NCI-H82 (cell line): Measurements from ENCODE around the gene TCF3.

ENCODE experiments used
- DNase-seq: peaks from one replicate; lab custom pipeline; 2025; lab: John Stamatoyannopoulos, UW

The TCF3 gene

DNA sequence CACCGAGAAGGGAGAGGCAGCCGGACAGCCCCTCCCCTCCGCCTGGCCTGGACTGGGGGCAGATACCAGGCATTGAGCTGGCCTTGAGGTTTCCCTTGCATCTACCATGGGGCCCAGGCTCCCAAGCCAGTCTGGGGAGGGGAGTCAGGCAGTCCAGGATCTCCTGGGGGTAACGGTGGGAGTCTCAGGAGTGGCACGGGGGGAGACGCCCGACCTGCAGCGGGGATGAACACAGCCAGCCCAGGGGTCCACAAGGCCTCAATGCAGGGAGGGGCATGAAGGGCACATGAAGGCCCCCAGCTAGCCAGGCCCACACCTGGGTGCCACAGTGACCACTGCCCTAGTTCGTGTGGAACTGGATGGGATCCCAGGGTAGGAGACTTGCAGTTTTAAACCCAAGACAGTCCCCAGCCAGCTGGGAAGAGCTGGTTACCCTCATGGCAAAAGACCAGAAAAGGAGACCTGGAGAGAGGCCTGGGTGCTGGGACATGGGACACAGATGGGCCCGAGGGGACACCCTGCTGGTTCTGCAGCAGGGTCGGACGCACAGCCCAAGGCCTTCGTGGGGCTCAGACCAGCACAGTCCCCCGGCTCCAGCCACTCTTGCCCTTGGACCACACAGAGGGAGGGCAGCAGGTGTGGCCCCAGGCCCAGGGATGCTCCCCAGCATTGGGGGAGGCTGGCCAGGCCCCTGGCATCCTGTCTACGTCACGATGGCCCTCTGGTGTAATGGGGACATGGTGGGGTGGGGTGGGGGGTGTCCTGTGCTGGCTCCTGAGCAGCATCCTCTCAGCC lies 42.5 kb downstream of the TCF3 start:
- no peak for DNase-seq

DNA sequence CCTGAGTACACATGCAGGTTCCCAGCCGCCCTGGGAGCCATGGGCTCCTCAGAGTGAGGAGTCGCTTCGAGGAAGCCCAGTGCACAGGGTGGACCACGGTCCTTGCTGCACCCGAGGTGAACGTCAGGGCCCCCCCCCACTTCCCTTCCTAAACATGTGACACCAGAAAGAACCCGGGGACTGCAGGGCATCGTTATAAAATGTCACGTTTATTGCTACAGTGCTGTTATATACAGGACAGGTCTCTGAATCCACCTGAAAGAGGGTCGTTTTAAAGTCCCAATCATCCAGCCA lies 43.4 kb downstream of the TCF3 start:
- no peak for DNase-seq

DNA sequence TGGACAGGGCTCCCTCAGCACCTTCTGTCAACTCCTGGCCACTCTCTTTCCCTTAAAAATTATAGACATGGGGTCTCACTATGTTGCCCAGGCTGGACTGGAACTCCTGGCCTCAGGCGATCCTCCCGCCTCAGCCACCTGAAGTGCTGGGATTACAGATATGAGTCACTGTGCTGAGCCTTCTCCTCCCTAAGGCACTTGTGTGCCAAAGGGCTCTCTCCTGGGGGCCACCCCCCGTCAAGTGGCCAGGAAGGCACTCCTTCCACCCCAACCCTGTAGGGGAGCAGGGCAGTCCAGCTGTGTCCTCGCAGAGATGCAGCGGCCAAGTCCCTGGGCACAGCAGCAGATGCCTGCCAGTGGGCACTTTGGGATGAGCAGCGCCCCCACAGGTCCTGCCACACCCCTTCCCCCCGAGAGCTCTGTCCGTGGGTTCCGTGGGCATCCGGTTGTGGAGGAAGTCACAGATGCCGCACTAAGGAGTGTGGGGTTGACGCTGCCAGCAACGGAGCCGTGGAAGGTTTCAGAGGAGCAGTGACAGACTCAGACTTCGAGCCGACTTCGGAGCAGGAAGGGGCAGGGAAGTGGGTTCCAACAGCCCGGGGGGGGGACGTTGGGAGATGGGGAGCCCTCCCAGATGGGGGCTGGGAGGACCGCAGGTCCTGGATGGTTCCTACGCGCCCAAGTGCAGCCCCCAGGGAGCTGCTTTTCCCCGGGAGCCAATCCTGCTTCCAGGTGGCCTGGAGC lies 43.9 kb downstream of the TCF3 start:
- DNase-seq = peak; percentile 19

DNA sequence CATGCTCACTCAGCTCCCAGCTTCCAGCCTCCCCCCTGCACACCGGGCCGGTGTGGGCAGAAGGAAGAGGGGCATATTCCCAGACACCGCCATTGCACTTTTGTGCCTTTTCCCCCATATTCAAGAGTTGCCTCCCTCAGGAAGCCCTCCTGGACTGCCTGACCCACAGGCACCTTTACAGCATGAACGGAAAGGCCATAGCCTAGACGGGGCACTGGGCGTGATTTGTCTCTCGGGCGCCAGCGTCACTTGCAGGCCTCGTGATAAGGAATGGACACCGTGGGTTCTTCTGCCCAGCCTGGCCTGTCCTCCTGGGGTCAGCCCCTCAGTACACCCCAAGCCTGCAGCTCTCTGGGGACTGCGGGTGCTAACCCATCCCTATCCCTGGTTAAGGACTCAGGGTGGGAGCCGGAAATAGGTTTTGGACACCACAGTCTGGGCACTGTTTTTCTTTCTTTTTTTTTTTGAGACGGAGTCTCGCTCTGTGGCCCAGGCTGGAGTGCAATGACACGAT lies 46.2 kb downstream of the TCF3 start:
- DNase-seq = no peak

DNA sequence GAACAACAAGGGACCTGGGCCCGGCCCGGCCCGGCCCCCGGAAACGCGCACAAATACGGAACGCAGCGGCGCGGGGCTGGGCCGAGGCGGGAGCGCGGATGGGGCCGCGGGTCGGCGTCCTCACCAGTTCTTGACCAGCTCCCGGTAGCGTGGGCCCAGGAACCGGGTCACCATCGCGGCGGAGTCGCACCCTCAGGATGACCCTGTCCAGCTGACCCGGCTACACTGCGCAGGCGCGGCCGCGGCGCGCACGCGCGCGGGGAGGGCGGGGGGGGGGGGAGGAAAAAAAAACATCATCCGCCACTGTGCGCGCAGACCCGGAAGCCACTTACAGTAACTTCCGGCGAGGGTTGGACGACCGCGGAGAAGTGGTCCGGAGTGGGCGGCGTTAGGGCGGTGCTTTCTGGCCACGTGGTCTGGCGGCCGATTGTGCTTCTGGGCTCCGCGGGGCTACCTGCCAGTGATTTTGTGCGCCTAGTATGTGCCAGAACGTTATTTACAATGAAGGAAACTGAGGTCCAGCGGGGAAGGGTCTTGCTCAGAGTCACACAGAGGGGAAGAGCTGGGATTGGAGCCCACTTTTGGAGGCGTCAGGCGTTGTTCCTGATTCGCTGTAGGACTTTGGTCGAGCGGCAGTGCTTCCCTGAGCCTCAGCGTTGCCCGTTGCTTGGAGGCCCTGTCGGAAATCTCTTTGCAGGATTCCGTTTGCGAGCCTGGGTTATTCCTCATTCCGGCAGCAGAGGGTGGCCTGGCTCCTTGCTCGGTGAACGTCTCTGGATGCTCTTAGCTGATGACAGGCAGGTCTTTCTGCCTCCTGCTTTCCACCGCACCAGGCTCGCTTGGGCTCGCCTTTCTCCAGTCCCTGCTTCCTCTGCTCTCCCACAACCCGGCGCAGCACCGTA lies 46.9 kb downstream of the TCF3 start, which contains the start of gene UQCR11:
TSS of gene UQCR11 (minus strand) at position 227 of the 902 bp plus-strand sequence. CDS start at position 174, 53 bp downstream.
- peak; percentile 95 for DNase-seq

DNA sequence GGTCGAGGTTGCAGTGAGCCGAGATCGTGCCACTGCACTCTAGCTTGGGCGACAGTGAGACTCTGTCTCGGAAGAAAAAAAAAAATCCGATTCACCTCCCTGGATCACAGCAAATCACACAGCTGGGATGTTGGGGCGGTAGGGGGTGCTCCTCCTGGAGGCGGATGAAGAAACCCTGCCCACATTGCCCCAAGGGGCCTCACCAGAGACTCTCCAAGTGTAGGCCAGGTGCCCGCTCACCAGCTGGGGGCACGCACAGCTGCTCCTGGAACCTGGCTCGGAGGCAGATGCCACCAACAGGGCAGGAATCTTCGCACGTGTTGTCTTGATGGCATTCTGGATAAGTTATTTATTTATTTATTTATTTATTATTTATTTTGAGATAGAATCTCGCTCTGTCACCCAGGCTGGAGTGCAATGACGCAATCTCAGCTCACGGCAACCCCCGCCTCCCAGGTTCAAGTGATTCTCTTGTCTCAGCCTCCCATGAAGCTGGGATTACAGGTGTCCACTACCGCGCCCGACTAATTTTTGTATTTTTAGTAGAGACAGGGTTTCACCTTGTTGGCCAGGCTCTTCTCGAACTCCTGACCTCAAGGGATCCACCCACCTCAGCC lies 50.2 kb downstream of the TCF3 start:
- no peak for DNase-seq

DNA sequence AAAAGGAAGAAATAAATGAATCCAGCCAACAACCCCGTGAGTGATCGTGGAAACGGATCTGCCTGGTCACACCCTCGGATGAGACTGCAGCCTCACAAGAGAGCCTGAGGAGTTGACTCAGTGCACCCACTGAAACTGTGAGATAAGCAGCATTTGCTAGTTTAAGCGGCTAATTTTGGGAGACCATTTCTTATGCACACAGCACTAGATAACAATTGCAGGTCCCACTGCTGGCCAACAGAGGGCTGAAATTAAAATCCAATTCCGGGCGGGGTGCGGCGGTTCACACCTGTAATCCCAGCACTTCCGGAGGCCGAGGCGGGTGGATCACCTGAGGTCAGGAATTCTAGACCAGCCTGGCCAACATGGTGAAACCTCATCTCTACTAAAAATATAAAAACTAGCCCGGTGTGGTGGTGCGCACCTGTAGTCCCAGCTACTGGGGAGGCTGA lies 50.8 kb downstream of the TCF3 start:
- no peak for DNase-seq

DNA sequence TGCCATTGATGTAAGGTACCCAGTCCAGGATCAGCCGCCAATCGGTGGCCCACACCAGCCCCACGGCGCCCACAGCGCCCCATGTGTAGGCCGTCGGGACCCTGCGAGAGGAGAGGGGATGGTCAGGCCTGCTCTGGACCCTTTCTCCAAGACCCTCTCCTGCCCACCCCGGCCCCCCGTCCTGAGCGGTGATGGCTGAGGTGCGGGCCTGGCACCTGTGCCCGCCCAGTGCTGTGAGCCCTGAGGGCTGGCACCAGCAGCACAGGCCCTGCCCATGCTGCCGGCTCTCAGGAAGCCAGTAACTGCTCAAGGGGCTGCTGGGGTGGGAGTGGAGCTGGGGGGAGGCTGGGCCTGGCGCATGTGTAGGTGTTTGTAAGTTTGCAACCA lies 53.0 kb downstream of the TCF3 start:
- DNase-seq = no peak

DNA sequence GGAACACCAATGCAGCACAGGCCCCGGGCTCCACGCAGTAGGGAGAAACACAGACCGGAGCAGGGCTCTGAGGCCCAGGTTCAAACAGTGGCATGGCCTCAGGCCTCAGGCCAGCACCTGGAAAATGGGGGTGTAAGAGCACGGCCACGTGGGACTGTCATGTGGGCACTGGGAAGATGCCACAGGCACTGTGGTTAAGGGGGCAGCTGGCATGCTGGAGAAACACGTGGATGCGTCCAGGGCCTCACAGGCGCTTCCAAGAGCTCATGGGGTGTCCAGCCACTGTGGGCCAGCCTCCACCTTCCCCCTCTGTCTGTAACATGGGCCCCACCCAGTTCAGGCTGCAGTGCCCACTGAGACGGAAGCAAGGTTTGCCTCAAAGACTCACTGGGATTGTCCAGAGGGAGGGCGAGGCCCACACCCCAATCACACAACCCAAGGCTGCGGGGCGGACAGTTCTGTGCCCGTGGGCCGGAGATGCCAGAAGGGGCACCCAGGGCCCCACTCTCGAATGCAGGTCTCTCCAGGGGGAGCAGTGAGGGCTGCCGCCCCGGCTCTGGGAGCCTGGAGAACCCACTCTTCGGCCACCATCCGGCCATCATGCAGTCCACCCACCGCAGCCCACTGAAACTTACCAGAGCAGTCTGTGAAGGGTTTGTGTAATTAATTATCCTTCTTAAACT lies 53.5 kb downstream of the TCF3 start:
- no peak for DNase-seq

DNA sequence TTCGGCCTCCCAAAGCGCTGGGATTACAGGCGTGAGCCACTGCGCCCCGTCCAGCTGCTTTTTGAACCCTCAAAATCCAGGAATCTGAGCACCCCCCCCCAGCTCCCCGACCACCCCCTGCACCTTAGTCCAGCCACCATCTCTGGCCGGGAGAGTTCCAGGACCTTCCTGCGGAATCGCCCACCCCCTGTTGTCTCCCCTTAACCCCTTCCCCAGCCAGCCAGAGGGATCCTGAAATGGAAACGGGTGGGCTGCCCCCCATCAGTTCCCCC lies 59.0 kb downstream of the TCF3 start:
- no peak for DNase-seq

DNA sequence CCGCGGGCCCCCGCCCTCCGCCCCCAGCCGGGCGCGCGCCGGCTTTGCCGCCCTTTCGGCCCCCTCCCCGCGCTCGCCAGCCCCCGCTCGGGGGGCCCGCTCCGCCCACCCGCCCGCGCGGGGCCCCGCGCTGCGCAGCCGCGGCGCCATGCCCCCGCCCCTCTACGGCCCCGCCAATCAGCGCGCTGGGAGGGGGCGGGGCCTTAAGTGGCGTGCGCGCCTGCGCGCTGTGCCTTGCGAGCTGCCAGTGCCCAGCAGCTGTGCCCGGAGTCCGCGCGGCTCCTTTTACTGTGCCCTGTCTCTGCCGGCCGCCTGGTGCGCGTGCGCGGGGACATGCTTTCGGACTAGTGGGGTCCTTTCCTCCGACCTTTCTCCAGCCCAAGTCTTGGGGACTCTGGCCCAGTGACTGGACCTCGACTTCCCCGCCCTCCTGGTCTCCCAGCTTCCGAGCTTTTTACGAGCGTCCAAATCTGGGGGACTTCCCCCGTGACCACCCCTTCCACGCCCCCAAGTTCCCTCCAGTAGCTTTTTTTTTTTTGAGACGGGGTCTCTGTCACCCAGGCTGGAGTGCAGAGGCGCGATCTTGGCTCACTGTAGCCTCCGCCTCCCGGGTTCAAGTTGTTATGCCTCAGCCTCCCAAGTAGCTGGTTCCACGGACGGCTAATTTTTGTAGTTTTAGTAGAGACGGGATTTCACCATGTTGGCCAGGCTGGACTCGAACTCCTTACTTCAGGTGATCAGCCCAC lies 59.5 kb downstream of the TCF3 start, which contains the start of gene MBD3:
TSS of gene MBD3 (minus strand) at position 111 of the 746 bp plus-strand sequence. CDS start 234 bp downstream, outside the sequence.
- peak; percentile 95 for DNase-seq

DNA sequence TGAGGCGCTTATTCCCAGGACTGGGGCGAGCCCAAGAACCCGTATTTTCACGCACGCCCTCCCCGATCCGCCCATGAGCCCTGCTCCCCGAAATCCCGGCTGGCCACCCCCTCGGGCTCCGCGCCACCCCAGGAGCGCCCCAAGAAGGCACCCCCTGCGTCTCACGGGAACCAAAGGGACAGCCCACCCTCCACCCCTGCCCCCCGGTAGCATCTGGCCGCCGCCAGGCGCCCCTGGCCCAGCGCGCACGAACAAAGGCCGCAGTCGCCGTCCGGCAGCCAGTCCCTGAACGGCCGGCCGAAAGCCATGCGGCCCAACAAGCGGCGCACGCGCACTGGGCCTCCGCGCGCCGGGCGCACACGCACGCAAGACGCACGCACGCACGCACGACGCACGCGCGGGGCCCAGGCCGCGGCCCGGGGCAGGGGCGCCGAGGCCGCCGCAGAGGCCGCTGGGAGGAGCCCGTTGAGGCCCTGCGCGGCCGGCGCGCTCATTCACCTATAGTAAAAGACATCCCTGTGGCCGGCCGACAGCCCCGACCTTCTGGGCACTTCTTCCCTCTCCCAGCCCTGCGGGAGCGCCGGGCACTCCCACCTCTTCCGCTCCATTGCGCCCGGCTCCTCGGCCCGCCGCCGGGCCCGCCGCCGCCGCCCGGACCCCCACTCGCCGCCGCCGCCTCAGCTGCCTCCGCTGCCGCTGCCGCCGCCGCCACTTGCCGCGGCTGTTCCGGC lies 60.2 kb downstream of the TCF3 start:
- DNase-seq = peak; percentile 83

DNA sequence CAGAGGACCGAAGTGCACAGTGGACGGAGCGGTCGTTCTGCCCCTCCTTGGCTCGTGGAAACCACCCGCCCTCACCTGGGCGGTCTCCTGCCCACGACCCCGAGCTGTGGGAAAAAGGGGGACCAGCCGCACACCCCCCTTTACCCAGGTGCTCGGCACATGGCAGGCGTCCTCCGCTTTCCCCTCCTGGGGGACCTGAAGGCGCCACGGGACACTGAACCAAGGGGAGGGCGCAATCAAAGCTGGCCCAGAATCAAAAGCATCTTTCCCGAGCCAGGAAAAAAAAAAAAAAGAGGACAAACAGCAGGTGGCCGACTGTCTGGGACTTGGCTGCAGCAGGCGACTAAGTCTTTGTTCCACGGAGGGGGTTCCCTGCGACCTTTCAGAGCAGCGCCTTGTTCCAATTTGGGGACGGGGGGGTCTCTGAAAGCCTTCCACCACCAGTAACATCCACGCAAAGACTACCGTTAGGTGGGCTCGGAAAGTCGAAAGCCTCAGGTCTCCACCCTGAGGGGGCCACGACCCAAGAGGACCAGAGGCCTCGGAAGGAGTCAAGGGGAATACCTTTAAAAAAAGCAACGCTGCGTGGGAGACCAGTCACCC lies 60.9 kb downstream of the TCF3 start:
- peak; percentile 28 for DNase-seq

DNA sequence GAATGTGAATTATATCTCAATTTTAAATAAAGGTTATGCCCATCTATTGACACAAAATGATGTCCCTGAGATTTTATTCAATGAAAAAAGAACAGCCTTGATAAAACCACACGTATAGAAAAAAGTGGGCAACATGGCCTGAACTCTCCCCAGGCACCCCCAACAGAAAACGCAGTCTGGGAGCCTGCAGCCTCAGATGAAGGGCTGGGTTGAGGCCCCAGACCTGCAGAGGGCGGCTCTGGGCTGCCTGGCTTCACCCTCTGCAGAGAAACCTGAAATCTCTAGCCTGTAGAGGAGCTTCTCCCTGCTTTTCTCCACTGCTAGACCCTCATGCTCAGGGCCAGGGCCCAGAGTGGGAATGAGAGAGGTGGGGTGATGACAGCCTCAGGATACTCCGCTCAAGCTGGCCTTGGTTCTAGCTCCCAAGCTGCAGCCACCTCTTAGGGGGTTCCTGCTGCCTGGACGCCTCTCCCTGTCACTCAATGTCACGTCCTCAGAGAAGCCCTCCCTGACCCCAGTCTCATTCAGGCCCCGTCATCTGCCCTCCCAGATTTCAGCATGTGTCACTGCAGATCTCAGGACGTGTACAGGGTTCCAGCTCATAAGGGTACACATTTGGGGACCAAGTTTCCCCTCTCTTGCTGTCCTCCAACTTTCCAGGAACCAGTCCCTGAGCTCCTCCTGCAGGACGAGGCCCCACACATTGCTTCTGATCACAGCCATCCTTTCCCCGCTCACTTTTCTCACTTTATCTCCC lies 61.6 kb downstream of the TCF3 start:
- peak; percentile 52 for DNase-seq

DNA sequence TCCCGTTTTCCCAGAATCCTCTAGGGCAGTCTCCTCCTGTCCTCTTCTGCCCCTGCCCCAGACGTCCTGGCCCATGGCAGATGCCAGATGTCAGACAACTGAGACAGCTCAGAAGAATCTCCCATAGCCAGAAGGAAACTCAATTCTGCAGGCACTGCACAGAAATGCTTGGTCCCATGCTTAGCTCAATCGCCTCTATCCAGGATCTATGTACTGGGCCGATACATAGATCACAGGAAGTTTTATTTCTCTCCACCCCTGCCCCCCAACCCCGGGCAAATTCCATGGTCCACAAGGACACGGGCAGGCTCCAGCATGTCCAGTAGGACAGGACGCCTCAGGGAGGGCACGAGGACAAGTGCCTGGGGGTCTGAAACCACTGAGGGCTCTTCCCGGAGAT lies 64.5 kb downstream of the TCF3 start:
- peak; percentile 48 for DNase-seq

DNA sequence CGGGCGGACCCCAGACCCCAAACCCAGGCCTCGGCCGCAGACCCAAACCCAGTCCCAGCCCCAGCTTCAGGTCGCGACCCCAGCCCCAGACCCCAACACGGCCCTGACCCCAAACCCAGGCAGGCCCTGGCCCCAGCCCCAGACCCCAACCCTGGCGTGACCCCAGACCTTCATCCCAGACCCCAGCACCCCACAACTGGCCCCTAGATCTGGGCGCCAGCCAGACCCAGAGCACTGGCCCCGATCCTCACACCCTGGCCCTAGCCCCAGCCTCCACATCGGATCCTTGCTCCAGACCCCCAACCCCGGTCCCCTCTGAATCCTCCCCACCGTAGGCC lies 67.2 kb downstream of the TCF3 start:
- DNase-seq = no peak

DNA sequence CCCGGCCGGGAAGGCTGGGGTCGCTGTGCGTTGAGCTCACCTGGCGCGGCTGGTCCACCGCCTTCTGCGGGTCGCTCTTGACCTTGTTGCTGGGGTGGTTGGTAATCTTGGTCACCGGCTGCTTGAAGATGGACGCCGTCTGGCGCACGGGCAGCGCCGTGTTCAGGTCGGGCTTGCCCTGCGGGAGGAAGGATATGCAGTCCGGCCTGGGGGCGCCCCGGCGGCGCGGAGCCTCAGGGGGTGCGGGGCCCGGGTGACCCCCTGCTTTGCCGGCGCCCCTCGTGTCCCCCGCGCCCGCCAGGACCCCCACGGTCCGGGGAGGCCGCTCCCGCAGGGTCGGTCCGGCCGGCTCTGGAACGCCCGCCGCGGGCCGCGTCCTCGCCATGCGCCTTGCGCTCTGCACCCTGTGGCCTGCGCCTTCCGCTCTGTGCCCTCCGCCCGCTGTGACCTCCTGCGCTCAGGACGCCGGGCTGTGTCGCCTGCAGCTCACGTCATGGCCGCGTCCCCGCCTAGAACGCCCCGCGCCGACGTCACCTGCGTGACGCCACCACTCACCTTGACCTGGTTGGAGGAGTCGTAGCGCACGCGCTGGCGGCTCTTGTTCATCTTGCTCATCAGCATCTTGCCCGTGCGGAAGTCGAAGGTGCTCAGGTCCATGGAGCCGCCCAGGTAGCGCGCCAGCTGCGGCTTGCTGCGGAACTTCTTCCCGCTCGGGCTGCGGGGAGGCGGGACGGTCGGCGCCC lies 67.7 kb downstream of the TCF3 start:
- no peak for DNase-seq

DNA sequence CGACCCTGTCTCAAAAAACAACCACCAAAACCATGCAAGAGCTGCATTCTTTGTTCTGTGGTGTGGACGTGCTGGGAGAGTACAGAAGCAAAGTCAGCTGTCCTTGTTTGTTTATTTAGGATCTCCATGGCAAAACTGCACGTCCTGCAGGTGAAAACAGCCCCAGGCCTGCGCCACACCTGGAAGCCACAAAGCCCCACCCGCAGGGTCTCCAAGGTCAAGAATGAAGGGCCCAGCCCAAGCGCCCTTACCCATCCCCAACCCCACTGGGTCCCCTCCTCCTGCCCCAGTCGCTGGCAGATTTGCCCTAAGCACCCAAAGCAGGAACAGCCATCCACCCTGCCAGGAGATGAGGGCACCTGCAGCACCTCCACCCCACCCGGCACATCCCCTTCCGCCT lies 70.2 kb downstream of the TCF3 start:
- no peak for DNase-seq
